ENCODE data around the gene CRACR2B.

DNA sequence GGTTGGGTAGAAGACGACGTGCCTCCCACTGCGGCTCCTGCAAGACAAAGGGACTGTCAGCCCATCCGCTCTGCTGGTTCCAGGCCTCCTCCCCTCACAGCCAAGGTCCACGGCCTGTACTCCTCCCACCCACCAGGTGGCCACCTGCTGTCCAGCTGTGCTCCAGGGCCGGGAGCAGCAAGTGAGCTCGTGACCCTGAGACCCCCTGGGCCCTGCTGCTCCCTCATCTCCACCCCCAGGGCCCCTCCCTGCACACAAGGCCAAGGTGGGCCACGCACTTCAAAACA is 42.4 kb downstream of the CRACR2B start:
- TF ChIP-seq EP300 (IDR thresholded peaks at IDR 0.05; ENCODE audit: low read depth), result no peak
- TF ChIP-seq, protein P1, sequence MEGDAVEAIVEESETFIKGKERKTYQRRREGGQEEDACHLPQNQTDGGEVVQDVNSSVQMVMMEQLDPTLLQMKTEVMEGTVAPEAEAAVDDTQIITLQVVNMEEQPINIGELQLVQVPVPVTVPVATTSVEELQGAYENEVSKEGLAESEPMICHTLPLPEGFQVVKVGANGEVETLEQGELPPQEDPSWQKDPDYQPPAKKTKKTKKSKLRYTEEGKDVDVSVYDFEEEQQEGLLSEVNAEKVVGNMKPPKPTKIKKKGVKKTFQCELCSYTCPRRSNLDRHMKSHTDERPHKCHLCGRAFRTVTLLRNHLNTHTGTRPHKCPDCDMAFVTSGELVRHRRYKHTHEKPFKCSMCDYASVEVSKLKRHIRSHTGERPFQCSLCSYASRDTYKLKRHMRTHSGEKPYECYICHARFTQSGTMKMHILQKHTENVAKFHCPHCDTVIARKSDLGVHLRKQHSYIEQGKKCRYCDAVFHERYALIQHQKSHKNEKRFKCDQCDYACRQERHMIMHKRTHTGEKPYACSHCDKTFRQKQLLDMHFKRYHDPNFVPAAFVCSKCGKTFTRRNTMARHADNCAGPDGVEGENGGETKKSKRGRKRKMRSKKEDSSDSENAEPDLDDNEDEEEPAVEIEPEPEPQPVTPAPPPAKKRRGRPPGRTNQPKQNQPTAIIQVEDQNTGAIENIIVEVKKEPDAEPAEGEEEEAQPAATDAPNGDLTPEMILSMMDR (IDR thresholded peaks at IDR 0.05), result no peak

Data from transverse colon (tissue), 3 donors.